ENCODE results near the gene POU6F1.

POU6F1 gene

GRCh38 chr12:51183816-51184215 is 34.0 kb downstream of the POU6F1 start:
- H3K4me3 ChIP-seq (ENCODE audit: low read depth, low read length) = no peak overlapping the region
- no peak for DNase-seq (ENCODE audit: low read depth)
- no peak for TF ChIP-seq CTCF (IDR thresholded peaks at IDR 0.05; ENCODE audit: control insufficient read depth, extremely low read depth, insufficient read depth)

GRCh38 chr12:51183349-51183748 is 34.5 kb downstream of the POU6F1 start:
- no peak for TF ChIP-seq CTCF (IDR thresholded peaks at IDR 0.05; ENCODE audit: control insufficient read depth, extremely low read depth, insufficient read depth)
- DNase-seq (ENCODE audit: low read depth) = no peak
- no peak overlapping the region for H3K4me3 ChIP-seq (ENCODE audit: low read depth, low read length)

- no peak for DNase-seq (ENCODE audit: low read depth)
- no peak overlapping the region for H3K4me3 ChIP-seq (ENCODE audit: low read depth, low read length)
- no peak for TF ChIP-seq CTCF (IDR thresholded peaks at IDR 0.05; ENCODE audit: control insufficient read depth, extremely low read depth, insufficient read depth)
Measured at GRCh38 chr12:51181558-51181957, 36.3 kb downstream of the POU6F1 start.

- DNase-seq (ENCODE audit: low read depth) = no peak
- TF ChIP-seq CTCF (IDR thresholded peaks at IDR 0.05; ENCODE audit: control insufficient read depth, extremely low read depth, insufficient read depth) = no peak
- no peak overlapping the region for H3K4me3 ChIP-seq (ENCODE audit: low read depth, low read length)
Measured at GRCh38 chr12:51177897-51178296, 40.0 kb downstream of the POU6F1 start.

- no peak for DNase-seq (ENCODE audit: low read depth)
- TF ChIP-seq CTCF (IDR thresholded peaks at IDR 0.05; ENCODE audit: control insufficient read depth, extremely low read depth, insufficient read depth) = no peak
- H3K4me3 ChIP-seq (ENCODE audit: low read depth, low read length) = no peak overlapping the region
Measured at GRCh38 chr12:51174501-51174900, 43.4 kb downstream of the POU6F1 start.

- no peak within 1 kb of the TSS for H3K4me3 ChIP-seq (ENCODE audit: low read depth, low read length)
- DNase-seq (ENCODE audit: low read depth) = no peak
- TF ChIP-seq CTCF (IDR thresholded peaks at IDR 0.05; ENCODE audit: control insufficient read depth, extremely low read depth, insufficient read depth) = no peak
Measured at GRCh38 chr12:51172515-51173431, 45.1 kb downstream of the POU6F1 start, which contains the start of gene TFCP2. TFCP2 (minus strand) TSS chr12:51173135; CDS start chr12:51172422, 713 bp downstream.

Measured in LNCaP clone FGC (cell line).